Fibroblast of skin of scalp (primary cell): ENCODE data around the gene ANKRD34A. TPM values are rescaled to one million over a fixed set of nuclear protein-coding genes. Genes with fewer than 3 reads are reported as not detected.

Experiments used
- DNase-seq: peaks from one replicate; pipeline ENCODE4 v3.0.0-alpha.2; 2013
- polyA plus RNA-seq, 2 experiments: library from polyadenylated mRNA; unstranded; fragments of 120-200 nt; gene quantifications; one replicate each; pipeline ENCODE4 v1.2.1, GENCODE V29; 2013; ENCODE audit not compliant: insufficient read length in 2 of 2

Gene ANKRD34A
- 2.6 TPM for polyA plus RNA-seq (2013, experiment 1 of 2; ENCODE audit: insufficient read length)
- polyA plus RNA-seq (2013, experiment 2 of 2; ENCODE audit: insufficient read length) = 2.3 TPM

- DNase-seq = peak; percentile 92
Measured at GRCh38 chr1:145964328-145965118, at the start of gene ANKRD34A, which contains the start of gene POLR3GL. Gene ANKRD34A, minus strand, starts transcription at chr1:145964575. Its CDS starts 2,816 bp downstream, at chr1:145961759. Gene POLR3GL, plus strand, starts transcription at chr1:145964690. Its CDS starts 10,176 bp downstream, at chr1:145974866.

GRCh38 chr1:146013559-146013922, 49.2 kb upstream of the ANKRD34A start:
- no peak for DNase-seq

DNA sequence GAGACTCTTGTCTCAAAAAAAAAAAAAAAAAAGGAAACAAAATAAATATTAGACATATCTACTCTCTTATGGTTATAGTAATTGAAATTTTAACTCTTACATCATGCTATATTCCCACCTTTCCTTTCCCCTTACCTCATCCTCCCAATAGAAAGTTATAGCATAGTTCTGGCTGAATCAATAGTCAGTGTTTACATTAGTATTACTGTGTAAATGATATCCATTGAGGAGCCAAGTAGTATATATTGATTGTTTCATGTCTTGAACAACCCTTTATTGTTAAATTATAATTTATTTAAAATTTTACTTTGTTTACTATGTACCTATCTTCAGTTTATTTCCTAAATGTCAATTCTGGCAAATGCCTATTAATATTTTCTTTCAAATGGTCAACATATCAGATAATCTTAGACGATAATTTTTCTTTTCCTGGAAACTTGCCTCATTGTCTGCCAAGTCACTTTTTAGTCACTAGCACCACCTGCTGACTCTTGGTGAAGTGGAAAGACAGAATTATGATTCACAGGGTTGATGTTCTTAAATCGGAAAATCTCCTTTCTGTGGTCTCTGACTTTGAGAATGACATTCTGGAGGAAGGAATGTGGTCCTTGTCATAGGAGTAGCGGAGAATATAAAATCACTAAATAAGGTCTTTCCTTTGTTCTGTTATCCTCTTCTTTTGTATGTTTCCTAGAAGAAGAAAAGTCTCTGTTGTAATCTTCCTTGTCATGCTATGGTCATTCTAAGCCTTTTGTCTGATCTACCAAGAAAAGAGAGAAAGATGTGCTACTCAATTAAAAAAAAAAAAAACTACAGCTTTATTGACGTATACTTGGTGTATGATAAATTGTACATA, 48.6 kb upstream of the ANKRD34A start:
- DNase-seq = peak; percentile 88

DNA sequence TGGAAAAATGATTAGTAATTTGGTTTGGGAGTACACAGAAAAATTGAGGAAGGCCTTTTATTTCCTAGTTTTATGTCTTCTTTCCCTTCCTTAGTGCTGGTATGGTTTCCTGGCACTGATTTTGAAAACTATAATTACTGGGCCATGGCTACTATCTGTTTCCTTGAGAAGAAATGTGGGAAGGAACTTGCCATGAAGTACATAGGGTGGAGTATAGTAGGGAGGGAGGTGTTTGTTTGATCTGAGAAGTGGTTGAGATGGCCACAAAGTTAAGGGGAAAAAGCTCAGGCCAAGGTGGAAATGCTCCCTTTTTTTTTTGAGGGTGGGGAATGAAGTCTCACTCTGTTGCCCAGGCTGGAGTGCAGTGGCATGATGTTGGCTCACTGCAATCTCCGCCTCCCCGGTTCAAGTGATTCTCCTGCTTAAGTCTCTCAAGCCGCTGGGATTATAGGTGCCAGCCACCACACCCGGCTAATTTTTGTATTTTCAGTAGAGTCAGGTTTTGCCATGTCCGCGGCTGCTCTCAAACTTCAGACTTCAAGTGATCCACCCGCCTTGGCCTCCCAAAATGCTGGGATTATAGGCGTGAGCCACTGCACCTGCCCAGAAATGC, 45.9 kb upstream of the ANKRD34A start:
- DNase-seq = no peak

DNA sequence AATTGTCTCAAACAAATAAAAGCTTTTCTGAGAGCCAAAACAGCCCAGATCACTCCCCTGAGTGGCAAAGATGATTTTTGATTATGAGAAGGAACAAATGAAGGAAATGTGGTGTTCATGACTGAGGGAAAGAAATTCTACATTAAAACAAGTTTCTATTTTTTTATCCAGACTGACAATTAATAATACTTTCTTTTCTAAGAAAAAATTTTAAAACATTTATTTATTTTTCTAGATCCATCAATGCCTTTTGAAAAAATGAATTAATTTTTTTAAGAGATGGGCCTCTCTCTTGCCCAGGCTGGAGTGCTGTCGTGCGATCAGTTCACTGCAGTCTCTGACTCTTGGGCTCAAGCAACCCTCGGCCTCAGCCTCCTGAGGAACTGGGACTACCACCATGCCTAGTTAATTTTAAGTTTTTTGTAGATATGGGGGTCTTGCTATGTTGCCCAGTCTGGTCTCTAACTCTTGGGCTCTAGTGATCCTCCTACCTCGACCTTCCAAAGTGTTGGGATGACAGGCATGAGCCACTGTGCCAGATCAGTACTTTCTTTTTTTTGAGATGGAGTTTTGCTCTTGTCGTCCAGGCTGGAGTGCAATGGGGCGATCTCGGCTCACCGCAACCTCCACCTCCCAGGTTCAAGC, 43.2 kb upstream of the ANKRD34A start:
- no peak for DNase-seq

- no peak for DNase-seq
Measured at GRCh38 chr1:146001709-146002108, 37.3 kb upstream of the ANKRD34A start.

- DNase-seq = no peak
Measured at GRCh38 chr1:145999321-146000024, 35.1 kb upstream of the ANKRD34A start.

DNA sequence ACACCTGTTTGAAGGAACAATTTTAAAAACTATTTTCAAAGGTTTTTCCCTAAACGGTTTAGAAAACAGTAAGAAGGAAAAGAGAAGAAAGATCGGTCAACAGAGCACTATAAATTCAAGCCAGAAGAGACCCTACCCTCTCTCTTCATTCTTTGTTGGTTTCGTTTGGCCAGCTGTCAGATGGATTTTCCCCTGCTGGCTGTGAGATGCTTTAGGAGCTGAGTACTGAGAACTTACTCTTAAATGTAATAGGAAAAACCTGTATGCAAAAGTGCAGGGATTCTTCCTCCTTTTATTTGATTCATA, 33.3 kb upstream of the ANKRD34A start:
- no peak for DNase-seq

- peak; percentile 50 for DNase-seq
Measured at GRCh38 chr1:145997016-145997717, 32.8 kb upstream of the ANKRD34A start.

DNA sequence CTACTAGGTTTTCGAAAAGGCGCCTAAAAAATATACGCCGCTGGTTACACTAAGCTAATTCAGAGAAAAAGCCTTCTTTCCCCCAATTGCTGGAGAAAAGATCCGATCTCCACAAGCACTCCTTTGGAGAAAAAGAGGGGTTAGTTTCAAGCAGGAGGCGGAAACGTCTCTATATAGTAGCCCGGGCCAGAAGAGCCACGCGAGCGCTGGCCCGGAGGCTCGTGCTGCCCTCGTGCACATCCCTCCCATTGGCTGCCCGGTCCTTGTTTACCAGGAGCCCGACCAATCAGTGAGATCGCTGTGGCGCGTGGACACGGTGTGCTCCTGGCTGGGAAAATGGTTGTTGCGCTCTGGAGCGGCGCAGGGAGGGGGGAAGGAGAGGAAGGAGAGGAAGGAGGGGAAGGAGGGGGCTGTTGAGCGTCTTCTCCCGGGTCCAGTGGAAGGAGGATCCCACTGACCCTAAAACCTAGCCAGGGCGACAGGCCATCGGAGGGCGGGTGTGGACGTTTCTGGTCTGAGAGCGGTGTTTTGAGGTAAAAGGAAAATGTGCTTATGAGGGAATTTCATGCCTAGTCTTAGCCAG, 32.1 kb upstream of the ANKRD34A start, which contains the start of gene TXNIP:
TXNIP (minus strand) TSS at position 147 of the 583 bp plus-strand sequence. CDS start 313 bp downstream, outside the sequence.
- peak; percentile 98 for DNase-seq

- DNase-seq = no peak
Measured at GRCh38 chr1:145995964-145996432, 31.6 kb upstream of the ANKRD34A start.

- DNase-seq = no peak
Measured at GRCh38 chr1:145995148-145995881, 30.9 kb upstream of the ANKRD34A start.

- no peak for DNase-seq
Measured at GRCh38 chr1:145994391-145995120, 30.2 kb upstream of the ANKRD34A start.

- DNase-seq = no peak
Measured at GRCh38 chr1:145993618-145994390, 29.4 kb upstream of the ANKRD34A start.

DNA sequence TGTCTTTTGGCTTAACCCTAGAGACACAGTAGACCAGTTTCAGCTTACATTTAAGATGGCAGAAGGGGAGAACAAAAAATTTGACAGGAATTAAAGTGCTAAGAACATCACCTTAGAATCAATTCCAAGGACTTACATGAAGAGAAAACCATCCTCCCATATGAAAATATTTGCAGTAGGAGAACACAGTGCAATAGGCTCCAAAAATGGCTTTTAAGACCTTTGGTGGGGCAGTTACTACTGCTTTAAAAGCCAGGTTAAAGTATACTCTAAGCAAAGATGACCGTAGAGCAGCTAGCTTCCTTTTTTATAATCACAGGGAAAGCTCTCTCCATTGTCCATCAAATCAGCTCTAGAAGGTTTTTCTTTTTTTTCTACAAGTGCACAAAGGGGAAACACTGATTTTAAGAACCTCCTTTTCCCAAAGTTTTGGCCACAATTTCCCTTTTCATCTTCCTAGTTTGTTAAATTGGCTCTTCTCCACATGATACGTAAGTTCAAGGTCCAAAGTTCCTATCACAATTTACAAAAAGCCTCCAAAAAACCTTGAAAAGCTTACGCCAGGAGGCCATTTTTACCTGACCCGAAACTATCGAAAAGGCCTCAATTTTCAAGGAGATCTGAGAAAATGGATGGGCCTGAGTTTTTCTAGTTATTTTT, 28.7 kb upstream of the ANKRD34A start:
- DNase-seq = no peak

GRCh38 chr1:145992502-145992936, 28.1 kb upstream of the ANKRD34A start:
- DNase-seq = no peak

GRCh38 chr1:145991735-145992412, 27.5 kb upstream of the ANKRD34A start:
- DNase-seq = no peak
